GM12874 (cell line): Measurements from ENCODE around the gene KIAA1755.

Experiments
- TF ChIP-seq, protein P1 (sequence below): IDR thresholded peaks from 2 replicates; pipeline ENCODE4 v1.5.1; 2011; ENCODE audit warnings: low read depth, mild to moderate bottlenecking, control low read depth, low read length, moderate library complexity; ENCODE audit not compliant: insufficient read depth

Gene KIAA1755

DNA sequence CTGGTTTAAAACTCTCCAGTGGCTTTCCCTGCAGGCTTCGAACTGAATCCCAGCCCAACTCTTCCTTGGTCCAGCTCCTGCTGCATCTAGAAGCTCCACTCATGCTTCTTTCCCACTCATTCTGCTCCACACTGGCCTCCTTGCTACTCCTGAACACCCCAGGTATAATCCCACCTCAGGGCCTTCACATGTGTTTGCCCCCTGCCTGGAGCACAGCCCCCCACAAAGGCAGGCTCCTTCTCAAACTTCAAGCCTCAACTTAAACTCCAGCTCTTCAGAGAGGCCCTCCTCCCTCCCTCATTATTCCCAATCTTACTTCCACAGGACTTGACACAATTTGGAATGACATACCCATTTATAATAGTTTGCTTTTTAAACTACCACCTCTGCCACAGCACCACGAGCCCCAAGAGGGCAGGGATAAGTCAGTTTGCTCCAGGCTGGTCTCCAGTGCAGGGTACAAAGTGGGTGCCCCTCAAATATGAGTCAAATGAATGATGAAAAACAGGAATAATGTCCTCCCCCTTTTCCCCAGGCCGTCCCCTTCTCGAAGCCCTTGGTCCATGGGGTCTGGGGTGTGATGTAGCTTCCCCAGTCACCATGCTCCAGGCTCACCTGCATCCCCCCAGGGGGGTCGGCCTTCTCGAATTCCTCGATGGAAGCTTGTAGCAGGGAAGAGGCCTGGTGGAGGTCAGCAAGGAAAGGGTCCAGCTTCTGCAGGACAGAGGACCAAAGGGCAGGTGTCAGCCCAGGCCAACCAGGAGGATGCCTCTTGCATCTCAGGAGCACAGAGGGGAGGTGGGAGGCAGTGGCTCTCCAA, 37.4 kb downstream of the KIAA1755 start:
- TF ChIP-seq, protein P1, sequence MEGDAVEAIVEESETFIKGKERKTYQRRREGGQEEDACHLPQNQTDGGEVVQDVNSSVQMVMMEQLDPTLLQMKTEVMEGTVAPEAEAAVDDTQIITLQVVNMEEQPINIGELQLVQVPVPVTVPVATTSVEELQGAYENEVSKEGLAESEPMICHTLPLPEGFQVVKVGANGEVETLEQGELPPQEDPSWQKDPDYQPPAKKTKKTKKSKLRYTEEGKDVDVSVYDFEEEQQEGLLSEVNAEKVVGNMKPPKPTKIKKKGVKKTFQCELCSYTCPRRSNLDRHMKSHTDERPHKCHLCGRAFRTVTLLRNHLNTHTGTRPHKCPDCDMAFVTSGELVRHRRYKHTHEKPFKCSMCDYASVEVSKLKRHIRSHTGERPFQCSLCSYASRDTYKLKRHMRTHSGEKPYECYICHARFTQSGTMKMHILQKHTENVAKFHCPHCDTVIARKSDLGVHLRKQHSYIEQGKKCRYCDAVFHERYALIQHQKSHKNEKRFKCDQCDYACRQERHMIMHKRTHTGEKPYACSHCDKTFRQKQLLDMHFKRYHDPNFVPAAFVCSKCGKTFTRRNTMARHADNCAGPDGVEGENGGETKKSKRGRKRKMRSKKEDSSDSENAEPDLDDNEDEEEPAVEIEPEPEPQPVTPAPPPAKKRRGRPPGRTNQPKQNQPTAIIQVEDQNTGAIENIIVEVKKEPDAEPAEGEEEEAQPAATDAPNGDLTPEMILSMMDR, result no peak

DNA sequence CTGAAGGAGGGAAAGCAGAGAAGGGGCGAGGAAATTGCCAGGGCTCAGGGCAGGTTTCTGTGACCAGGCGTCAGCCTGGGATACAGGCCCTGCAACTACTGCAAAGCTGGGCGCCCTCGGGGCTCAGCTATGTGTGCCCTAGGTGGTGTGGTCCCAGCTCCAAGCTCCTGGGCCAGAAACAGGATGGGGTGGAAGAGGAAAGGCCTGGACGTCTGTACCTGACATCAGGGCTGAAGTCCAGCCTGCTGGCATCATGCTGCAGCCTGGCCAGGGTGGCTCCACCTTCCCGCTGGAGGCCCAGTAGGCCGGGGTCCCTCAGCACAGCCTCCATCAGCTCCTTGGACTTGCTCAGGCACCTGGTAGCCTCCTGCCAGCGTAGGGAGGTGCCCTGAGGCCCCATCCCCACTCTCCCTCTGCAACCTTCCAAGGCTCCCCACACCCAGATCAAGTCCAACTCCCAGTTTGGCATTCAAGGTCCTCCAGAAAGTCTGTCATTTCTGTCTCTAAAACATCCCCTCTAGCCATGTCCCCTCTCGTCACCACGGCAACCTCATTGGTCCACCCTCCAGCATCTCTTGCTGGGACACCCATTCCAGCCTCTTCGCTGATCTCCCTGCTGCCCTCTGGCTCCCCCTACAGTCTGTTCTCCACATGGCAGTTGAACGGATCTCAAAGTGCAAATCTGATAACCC, 38.2 kb downstream of the KIAA1755 start:
- TF ChIP-seq, protein P1, result peak; percentile 90

DNA sequence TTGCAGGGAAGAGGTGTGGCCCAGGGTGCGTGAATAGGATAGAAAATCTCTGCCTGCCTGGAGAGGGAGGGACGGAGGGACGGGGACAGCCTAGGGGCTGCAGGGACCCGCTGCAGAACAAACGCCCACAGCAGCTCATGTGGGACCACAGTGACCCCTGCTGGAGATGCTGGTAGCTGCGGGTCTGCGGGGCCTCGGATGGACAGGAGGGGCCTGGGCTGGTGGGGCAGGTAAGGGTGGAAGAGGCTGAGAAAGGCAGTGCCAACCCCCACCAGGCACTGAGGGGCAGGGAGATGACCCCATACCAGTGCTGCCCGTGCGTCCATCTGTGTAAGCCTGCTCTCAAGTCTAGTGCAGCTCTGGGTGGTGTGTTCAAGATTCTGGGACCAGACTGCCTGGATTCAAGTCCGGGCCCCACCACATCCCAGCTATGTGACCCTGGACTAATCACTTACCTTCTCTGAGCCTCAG, 39.4 kb downstream of the KIAA1755 start:
- TF ChIP-seq, protein P1, result peak; percentile 95

DNA sequence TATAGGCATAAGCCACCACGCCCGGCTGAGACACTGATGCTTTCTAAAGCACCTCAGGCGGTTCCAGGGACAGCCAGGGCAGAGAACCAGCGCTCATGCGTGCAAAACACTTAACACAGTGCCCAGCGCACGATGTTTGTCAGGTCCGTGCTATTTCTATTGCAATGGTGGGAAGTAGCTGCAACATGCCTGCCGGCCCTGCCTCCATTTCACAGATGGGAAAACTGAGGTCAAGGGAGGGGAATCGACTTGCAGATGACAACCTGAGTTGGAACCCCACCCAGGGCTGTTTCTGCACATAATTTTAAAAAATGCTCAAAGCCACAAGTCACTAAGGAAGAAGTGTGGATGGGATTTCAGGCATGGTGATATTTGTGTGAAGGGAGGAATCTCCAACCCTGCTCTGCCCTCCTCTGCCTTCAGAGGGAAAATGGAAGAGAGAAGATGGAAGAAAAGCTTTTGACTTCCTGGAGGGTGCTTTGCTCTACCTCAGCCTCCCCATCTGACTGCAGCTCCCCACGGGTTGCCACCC, 39.9 kb downstream of the KIAA1755 start:
- TF ChIP-seq, protein P1, result no peak

DNA sequence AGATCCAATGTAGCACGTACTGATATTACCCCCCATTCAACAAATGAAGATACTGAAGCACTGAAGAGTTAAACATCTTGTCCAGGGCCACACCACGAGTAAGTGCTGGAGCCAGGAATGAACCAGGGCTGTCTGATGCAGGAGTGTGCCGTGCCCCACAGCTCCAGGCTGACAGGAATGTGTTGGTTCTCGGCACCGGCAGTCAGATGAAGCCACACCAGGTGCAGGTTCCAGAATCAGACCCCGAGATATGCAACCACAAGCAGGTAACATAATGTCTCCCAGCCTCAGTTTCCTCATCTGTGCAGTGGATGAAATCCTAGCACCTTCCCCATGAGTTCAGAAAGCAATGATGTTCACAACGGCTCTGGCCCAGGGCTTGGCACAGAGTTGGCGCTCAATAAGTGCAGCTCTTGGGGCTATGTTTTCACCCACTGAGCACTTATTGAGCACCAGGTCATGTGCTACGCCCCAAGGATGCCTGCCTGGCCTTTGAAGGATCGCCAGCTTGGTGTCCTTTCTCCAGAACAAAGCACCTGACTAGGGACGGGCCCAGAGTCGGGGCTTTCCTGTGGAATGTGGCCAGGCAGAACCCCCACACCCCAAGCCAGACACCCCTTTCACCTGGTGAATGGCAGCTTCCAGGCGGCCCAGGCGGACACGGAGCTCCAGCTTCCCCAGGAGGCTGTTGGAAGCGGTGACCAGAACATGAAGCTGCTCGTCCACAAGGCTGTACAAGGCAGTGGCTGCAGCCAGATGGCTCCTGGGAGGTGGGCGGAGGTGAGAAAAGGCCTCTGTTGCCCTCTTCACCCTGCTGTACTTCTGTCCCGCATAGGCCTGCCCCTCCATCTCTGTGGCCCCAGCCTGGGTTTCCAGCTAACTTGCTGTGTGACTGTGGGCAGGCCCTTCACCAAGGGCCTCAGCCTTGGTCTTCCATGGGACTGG, 41.3 kb downstream of the KIAA1755 start:
- TF ChIP-seq, protein P1, result no peak

DNA sequence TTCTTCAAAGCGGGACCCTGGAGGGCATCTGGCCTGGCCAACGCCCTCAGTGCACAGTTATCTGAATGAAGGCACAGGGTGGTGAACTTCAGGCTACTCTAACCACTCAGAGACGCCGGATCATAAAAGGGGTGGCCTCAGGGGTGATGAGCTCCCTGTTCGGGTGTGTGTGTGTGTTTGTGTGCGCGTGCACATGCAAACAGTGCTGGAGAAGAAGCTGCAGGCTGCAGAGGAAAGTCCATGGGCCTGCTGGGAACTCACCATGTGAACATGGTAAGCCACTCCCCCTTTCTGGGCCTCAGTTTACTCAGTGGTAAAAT, 42.0 kb downstream of the KIAA1755 start:
- TF ChIP-seq, protein P1, result no peak
